Bronchial epithelial cell (primary cell): Measurements from ENCODE around the gene CD68. TPM values are rescaled to one million over a fixed set of nuclear protein-coding genes. Genes with fewer than 3 reads are reported as not detected.
A peak's percentile ranks its signal among the peaks of the same experiment; 100 is the strongest.

Experiments
- DNase-seq: peaks from one replicate; pipeline ENCODE4 v3.0.0-alpha.2; 2010; ENCODE audit warnings: low read depth
- FAIRE-seq: peaks from 2 replicates; lab custom pipeline; 2011; peaks lifted over from hg19 to GRCh38; lab: Jason Lieb, UNC
- H3K27me3 ChIP-seq: 2 replicates; pipeline ENCODE4 v1.5.1; 2011; ENCODE audit warnings: low read length; ENCODE audit not compliant: control insufficient read depth, insufficient read depth
- H3K36me3 ChIP-seq: 2 replicates; pipeline ENCODE4 v1.5.1; 2011; ENCODE audit warnings: low read length; ENCODE audit not compliant: control insufficient read depth, insufficient read depth
- H3K4me3 ChIP-seq: 2 replicates; pipeline ENCODE4 v1.5.1; 2011; ENCODE audit warnings: mild to moderate bottlenecking, low read depth, low read length, control low read depth
- total RNA-seq: library from RNA; depleted of rRNA; stranded (reverse); fragments of >200 nt; gene quantifications from 2 replicates; pipeline ENCODE4 v1.2.1, GENCODE V29; 2014
- TF ChIP-seq, protein P1 (sequence below): IDR thresholded peaks from 2 replicates; pipeline ENCODE4 v1.5.1; 2011; ENCODE audit warnings: mild to moderate bottlenecking, moderate library complexity, low read length, control low read depth, inconsistent platforms; ENCODE audit not compliant: insufficient read depth, severe bottlenecking

Gene CD68
- total RNA-seq, 1 donor from 2014 or later = 11.3 TPM

DNA sequence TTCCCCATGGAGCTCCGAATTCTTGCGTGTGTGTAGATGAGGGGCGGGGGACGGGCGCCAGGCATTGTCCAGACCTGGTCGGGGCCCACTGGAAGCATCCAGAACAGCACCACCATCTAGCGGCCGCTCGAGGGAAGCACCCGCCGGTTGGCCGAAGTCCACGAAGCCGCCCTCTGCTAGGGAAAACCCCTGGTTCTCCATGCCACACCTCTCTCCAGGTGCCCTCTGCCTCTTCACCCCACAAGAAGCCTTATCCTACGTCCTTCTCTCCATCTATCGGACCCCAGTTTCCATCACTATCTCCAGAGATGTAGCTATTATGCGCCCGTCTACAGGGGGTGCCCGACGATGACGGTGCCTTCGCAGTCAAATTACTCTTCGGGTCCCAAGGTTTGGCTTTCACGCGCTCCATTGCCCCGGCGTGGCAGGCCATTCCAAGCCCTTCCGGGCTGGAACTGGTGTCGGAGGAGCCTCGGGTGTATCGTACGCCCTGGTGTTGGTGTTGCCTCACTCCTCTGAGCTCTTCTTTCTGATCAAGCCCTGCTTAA is 18.3 kb upstream of the CD68 start:
- H3K27me3 ChIP-seq = no peaks in the 10 kb centered on the region
- peak overlapping the region; percentile 74 for H3K4me3 ChIP-seq
- TF ChIP-seq, protein P1, sequence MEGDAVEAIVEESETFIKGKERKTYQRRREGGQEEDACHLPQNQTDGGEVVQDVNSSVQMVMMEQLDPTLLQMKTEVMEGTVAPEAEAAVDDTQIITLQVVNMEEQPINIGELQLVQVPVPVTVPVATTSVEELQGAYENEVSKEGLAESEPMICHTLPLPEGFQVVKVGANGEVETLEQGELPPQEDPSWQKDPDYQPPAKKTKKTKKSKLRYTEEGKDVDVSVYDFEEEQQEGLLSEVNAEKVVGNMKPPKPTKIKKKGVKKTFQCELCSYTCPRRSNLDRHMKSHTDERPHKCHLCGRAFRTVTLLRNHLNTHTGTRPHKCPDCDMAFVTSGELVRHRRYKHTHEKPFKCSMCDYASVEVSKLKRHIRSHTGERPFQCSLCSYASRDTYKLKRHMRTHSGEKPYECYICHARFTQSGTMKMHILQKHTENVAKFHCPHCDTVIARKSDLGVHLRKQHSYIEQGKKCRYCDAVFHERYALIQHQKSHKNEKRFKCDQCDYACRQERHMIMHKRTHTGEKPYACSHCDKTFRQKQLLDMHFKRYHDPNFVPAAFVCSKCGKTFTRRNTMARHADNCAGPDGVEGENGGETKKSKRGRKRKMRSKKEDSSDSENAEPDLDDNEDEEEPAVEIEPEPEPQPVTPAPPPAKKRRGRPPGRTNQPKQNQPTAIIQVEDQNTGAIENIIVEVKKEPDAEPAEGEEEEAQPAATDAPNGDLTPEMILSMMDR = peak; percentile 94
- peaks cover 14% of the 10 kb centered on the region for H3K36me3 ChIP-seq
- DNase-seq (peak; percentile 79), FAIRE-seq (no peak)

DNA sequence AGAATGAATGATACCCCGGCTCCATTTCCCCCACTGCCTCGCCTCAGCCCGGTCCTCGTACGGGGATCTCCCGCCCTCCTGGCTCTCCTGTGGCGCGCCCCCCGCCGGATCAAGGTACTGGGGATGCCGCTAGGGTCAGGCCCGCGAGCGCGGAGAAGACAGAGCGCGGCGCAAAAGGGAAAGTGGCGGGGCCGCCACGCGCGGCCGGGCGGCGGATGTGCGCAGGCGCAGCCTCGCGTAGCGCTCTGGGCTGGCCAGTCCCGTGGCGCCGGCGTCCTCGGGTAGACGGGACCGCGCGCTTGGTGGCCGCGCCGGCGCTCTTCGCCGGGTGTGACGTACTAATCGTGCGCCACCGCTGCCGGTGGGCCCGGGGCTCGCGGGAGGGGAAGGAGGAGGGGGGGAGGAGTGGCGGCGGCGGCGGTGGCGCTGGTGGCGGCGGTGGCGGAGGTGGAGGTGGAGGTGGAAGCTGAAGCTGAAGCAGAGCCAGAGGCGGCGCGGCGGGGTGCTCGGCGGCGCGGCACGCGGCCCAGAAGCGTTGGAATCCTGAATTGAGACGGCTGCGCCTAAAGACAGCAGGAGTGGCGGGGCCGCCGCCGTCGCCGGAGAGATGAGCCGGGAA is 17.7 kb upstream of the CD68 start, which contains the start of gene SENP3:
SENP3 (plus strand) TSS at position 331 of the 619 bp plus-strand sequence. CDS start 1,158 bp downstream, outside the sequence.
- TF ChIP-seq, protein P1 = no peak
- DNase-seq (peak; percentile 63), FAIRE-seq (no peak)
- Histone ChIP-seq H3K4me3 (peak within 1 kb of the TSS; percentile 74), H3K27me3 (no peaks in the 10 kb centered on the region), H3K36me3 (peaks cover 14% of the 10 kb centered on the region)

DNA sequence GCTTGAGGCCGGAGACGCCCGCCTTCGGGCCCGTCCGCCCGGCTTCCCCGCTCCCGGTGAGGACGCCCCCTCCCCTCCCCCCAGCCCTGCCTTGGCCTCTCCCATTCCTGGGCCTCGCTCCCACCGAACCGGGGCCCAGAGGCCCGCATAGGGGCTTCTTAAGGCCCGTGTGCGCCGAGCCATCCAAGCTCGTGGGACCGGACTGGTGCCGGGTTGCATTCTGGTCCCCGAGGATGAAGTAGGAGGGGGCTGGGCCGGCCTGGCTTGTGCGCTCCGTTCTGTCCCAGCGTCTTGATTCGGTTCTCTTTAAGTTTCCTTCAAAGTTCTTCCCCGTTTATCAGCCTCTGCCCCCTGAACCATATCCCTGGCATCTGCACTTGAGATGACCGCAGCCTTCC is 17.2 kb upstream of the CD68 start:
- FAIRE-seq = no peak
- Histone ChIP-seq H3K4me3 (peak overlapping the region; percentile 74), H3K36me3 (peaks cover 17% of the 10 kb centered on the region), H3K27me3 (no peaks in the 10 kb centered on the region)
- TF ChIP-seq, protein P1 = no peak
- DNase-seq = no peak

DNA sequence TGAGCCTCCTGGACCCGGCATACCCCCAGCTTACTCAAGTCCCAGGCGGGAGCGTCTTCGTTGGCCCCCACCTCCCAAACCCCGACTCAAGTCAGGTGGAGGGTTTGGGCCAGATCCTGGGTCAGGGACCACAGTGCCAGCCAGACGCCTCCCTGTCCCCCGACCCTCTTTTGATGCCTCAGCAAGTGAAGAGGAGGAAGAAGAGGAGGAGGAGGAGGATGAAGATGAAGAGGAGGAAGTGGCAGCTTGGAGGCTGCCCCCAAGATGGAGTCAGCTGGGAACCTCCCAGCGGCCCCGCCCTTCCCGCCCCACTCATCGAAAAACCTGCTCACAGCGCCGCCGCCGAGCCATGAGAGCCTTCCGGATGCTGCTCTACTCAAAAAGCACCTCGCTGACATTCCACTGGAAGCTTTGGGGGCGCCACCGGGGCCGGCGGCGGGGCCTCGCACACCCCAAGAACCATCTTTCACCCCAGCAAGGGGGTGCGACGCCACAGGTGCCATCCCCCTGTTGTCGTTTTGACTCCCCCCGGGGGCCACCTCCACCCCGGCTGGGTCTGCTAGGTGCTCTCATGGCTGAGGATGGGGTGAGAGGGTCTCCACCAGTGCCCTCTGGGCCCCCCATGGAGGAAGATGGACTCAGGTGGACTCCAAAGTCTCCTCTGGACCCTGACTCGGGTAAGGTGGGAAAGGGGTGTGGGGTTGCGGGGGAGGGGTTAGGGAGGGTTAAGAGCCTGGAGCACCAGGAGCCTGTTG is 16.1 kb upstream of the CD68 start:
- FAIRE-seq (no peak), DNase-seq (no peak)
- Histone ChIP-seq H3K36me3 (peaks cover 20% of the 10 kb centered on the region), H3K4me3 (no peak overlapping the region), H3K27me3 (no peaks in the 10 kb centered on the region)
- TF ChIP-seq, protein P1 = no peak

DNA sequence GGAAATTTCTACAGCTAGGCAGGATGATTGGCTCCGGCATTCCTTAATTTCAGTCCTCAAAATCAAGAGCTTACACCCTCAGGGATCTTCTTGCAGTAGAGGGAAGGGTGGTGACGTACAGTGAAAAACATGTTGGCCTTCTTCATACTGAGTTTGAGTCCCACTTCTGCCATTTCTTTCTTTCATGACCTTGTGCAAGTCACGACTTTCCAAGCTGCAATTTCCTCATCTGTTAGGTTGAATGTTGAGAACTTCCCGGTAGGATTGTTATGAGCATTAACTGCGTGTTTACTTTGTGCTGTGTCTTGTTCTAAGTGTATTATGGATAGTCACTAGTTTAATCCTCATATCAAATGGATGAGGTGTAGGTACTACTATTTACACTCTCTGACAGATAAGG is 9.9 kb upstream of the CD68 start:
- FAIRE-seq = no peak
- TF ChIP-seq, protein P1 = no peak
- DNase-seq = no peak
- no peaks in the 10 kb centered on the region for H3K27me3 ChIP-seq
- H3K36me3 ChIP-seq = peaks cover 35% of the 10 kb centered on the region
- no peak overlapping the region for H3K4me3 ChIP-seq
